GM19455 (cell line): Measurements from ENCODE around the gene SVOP.
"Not testable (repeated sequence)": the region's sequence is repeated elsewhere in the genome, so short reads cannot be mapped to it uniquely, and the experiment has no call there.

Experiments
- ATAC-seq: cut with Tn5 transposase; IDR thresholded peaks from one replicate; pipeline ENCODE4 v1.9.1; 2021; ENCODE audit not compliant: unreplicated experiment

The SVOP gene

DNA sequence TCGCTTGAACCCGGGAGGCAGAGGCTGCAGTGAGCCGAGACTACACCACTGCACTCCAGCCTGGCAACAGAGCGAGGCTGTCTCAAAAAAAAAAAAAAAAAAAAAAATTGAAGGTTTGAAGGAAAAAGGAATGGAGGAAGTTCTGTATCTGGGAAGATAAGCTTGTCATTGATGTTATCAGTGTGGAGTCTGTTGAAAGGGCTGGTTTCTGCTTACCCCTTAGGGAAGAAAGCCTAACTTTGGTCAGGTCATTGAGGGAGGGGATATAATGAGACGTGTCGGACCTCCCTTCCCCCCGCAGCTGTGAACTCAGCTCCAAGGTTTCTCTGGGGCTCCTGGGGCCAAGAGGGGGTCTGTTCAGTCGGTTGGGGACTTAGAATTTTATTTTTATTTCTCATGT lies 124.5 kb downstream of the SVOP start:
- ATAC-seq: no peak

DNA sequence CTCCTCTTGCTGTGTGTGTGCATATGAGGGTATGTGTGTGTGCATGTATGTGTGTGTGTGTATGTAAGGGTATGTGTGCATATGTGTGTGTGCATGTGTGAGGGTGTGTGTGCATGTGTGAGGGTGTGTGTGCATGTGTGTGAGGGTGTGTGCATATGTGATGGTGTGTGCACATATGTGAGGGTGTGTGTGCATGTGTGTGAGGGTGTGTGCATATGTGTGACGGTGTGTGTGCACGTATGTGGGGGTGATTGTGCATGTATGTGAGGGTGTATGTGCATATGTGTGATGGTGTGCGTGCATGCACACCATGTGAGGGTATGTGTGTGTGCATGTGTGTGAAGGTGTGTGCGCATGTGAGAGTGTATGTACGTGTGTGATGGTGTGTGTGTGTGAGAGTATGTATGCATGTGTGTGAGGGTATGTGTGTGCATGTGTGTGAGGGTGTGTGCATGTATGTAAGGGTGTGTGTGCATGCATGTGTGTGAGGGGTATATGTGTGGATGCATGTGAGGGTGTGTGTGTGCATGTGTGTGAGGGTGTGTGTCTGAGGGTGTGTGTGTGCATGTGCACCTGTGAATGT lies 125.6 kb downstream of the SVOP start:
- no peak for ATAC-seq

DNA sequence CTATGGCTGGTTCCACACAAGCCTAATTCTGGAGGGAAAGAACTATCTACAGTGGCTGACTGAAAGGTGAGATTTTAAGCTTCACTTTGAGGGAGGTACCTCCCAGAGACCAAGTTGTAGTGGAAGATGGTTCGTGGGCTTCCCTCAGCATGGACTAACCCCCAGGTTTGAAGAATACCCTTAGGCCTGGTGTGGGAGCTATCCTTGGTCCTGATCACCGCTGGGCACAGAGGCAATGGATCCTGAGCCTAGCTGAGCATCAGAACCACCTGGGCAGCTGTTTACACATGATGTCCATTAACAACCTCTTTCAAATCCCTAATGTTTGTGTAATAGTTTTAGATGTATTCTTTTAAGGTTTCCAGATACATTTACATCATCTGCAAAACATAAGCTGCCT lies 130.7 kb downstream of the SVOP start:
- no peak for ATAC-seq

DNA sequence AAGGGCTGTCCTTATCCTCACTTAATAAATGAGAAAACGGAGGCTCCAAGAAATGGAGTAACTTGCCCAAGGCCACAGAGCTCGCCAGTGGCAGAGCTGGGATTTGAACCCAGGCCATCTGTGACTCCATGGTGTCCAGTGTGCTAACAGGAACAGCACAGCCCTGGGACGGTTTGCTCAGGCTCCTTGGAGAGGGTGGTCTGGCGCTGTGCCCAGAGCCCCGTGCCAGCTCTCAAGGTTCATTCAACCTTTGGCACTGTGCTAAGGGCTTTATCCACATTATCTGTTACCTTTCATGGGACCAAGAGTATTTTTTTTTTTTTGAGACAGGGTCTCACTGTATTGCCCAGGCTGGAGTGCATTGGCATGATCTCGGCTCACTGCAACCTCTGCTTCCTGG lies 132.8 kb downstream of the SVOP start:
- no peak for ATAC-seq

DNA sequence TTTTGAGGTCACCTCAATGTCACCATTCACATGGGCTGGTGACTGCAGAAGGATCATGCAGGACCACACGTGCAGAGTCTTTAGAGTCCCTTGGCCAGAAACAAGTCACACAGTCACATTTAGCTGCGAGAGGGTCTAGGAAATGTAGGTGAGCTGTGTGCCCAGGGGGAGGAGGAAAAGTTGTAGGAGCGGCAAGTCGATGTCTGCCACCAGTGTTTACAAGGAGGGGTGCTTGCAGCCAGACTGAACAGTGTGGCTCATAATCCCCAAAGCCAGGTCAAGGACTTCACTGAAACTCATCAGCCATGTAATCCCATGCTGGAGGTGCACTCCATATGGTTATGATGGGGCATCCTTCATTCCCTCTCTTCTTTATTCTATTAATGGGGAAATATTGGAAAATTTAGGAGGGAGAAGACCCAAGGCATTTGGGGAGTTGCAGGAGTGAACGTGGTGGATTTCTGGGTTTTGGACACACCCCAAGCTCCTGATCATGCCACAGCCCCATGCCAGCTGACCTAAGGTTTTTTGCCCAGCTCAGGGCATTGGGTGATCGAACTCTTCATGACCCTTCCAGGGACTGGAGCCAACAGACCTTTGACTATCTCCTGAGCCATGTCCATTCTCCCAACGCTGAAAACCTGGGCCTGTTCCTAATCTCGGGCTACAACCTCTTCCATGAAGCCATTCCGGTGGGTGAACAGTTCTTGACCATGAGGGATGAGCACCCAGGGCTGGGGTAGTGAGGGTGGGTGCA lies 133.8 kb downstream of the SVOP start:
- ATAC-seq: no peak

DNA sequence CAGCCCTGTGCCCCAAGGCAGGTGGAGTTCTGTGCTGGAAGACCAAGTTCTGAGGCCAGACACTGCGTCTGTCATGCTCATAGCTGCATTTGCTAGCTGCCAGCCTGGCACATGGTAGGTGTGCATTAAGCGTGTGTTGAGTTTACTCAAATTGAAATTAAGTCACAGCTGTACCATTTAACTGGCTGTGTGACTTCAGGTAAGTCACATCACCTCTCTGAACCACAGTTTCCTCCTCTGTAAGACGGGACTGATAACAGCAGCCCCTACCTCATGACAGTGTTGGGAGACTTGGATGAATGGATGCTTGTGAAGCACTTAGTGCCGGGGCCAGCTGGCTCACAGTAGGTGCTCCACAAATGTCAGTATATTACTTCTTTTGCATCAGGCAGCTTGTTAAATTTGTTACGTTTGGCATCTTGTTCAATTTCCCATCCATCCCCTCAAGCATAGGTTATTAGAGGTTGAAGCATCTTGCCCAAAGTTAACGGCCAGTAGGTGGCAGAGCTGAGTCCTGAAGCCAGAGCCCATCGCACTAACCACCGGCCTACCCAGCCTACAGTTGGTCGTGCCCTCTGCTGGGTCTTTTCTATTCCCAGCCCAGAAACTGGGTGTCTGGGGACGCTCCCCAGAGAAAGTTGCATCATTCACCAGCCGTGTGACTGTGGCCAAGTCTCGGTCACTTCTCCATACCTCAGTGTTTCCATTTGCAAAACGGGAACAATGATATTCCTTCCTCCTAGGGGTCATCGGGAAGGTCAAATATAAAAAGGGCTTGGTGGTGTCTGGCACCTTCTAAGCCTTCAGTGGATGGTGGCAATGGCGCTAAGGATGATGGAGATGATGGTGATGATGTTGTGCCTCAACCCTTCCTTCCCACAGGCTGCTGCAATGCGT lies 136.5 kb downstream of the SVOP start:
- no peak for ATAC-seq

DNA sequence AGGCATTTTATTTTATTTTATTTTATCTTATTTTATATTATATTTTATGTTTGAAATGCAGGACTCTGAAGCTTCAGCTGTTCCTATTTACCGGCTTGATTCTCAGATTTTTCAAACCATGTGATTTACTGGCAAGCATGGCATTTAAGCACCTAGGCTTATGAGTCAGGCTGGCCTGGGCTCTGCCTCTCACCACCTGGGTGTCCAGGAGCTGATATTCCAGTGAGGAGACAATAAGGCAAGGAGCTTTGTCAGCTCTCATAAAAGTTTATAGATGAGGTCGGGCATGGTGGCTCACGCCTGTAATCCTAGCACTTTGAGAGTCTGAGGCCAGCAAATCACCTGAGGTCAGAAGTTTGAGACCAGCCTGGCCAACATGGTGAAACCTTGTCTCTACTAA lies 138.9 kb downstream of the SVOP start:
- no peak for ATAC-seq

DNA sequence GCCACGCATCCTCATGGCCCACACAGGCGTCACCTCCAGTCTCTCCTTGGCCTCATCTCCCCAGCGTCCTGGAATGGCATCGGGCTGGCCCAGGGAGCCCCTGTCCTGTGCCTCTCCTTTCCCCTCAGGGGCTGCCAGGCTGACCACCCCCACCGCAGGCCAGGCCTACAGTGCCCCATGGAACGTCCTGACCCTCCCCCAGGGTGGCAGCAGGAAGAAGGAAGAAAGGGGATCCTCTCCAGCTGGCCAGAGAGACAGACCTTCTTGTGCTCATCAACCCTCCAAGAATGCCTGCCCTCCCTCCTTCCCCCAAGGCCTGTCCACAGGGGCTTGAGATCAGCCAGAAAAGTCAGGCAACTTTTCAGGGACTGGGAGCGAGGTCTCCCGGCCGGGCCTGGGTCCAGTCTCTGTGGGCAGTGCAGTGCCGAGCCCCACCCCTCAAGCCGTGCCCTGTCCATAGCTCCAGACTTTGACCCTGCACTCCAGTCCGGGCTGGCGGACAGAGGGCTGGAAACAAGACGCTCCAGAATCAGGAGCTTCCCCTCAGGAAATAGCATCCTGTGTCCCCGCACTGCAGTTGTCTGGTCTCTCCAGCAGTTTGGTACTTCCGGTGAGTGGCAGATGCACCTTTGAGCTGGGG lies 141.1 kb downstream of the SVOP start, which contains the start of gene DAO:
Gene DAO, plus strand, starts transcription at position 478 of the 640 bp plus-strand sequence. CDS start 4,915 bp downstream, outside the sequence.
- ATAC-seq: no peak

DNA sequence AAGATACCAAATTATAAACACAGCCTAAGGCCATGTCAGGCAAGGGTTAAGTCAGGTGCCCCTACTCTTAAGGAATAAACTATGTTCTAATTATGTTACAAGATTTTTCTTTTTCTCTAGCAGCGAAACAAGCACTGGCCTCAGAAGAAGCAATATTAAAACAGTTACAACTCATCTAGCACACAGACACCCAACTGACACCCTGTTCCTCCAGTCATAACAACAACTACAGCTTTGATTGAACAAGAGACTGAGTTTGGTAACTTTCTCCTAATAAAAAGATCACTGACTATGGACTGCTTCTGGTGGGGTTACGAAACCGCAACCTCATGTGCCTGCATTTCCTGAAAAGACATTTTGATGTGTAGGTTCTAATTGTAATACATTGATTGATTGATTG lies 144.3 kb downstream of the SVOP start:
- no peak for ATAC-seq

DNA sequence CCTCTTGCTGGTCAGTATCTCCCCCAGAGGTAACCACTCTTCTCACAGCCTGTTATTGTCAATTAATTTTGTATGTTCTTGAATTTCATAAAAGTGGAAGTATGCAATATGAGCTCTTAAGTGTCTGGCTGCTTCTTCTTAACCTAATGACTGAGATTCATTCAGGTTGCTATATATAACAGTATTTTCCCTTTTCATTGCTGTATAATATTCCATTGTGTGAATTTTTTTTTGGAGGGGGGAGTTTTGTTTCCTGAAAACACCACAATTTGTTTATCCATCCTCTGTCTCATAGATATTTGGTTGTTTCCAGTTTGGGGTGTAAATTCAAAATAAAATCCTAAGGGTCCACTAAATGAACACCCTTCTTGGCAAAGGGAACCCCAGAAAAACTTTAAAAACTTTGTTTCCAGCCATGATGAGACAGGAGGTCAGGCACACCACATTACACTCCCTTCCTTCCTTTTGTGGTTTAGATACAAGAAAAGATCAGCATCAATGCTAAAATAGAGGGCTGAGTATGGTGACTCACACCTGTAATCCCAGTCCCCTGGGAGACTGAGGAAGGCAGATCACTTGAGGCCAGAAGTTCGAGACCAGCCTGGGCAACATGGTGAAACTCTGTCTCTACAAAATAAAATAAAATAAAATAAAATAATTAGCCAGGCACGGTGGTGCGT lies 145.0 kb downstream of the SVOP start:
- no peak for ATAC-seq

DNA sequence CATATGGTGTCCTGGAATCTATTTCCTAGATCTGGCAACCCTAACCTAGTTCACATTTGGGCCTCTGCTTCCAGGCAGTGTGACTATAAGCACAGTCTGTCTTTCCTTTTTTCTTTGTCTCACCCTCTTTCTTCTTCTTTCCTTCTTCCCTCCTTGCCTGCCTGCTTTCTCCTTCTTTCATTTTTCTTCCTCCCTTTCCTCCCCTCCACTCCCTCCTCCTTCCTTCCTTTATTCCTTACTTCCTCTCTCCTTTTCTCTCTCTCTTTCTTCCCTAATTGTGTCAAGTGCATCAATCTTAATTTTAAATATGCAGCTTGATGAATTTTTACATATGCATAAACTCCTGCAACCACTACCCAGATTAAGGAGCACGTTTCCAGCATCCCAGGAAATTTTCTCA lies 145.6 kb downstream of the SVOP start:
- no peak for ATAC-seq

DNA sequence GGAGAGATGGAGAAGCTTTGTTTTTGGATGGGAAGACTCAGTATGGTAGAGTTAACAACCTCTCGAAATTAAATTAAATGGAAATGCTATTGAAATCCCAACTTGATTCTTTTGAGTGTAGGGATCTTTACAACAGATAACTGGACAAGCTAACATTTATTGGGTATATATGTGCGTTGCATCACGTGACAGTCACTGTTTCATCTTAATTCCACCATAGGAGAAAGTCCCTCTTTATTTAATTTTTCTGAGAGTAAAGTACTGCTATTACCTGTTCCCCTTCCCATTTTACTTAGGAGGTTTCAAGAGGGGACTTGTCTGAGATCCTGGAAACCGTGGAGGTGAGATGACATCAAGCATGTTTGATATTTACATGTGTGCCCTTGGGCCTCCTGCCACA lies 152.1 kb downstream of the SVOP start:
- no peak for ATAC-seq

DNA sequence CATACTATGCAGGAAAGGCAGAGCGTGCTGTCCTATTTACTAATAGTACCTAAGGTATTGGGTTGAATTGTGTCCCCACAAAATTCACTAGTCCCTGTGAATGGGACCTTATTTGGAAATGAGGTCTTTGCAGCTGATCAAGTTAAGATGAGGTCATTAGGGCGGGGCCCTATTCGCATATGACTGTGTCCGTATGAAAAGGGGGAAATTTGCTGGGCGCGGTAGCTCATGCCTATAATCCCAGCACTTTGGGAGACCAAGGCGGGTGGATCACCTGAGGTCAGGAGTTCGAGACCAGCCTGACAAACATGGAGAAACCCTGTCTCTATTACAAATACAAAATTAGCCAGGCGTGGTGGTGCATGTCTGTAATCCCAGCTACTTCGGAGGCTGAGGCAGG lies 154.8 kb downstream of the SVOP start:
- ATAC-seq: not testable (repeated sequence)

DNA sequence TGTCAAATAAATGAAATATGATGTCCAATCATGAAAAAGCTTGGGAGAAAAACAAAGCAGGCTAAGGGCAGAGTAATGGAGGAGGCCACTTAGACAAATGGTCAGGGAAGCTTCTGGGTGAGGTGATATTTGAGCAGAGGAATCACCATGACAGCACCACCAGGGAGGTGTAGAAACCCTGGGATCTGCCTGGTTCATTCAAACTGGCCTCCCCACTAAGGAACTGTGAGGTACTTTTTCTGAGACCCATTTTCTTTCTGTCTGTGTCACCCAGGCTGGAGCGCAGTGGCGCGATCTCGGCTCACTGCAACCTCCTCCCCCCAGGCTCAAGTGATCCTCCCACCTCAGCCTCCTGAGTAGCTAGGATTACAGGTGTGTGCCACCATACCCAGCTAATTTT lies 155.7 kb downstream of the SVOP start:
- no peak for ATAC-seq

DNA sequence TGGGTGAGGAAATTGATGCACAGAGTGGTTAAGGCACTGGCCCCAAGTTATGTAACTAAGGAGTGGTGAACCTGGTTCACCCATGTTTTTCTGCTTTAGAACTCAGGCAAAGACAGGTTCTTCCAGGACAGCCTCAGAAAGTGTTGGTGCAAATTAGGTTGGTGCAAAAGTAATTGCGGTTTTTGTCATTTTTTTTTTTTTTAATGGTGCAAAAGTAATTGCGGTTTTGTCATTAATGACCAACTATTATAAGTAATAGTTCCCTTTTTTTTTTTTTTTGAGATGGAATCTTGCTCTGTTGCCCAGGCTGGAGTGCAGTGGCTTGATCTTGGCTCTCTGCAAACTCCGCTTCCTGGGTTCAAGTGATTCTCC lies 158.3 kb downstream of the SVOP start:
- no peak for ATAC-seq

DNA sequence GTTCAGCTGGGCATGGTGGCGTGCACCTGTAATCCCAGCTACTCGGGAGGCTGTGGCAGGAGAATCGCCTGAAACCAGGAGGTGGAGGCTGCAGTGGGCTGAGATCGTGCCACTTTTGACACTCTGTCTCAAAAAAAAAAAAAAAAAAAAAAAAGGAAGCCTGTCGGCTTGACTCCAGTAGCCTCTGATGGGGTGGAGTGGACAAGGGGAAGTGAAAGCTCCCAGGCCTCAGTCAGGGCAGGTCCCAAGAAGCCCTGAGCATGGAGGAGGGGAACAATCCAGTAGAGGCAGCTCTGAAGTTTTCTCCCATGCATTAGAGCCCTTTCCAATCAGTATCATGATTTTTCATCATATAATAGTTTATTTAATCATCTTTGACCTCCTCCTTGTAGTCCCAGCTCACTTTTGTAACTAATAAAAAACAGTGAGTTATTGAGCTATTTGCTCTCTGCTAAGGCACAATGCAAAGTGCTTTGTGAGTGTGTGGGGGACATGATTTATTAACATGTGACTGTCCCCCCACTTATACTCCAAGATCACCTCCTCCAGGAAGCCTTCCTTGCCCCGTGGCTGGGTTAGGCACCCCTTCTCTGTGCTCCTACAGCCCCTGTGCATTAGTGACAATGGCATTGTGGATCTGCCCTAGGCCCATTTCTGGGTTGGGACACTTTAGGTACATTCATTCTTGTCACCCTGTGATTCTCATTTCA lies 158.8 kb downstream of the SVOP start:
- no peak for ATAC-seq

DNA sequence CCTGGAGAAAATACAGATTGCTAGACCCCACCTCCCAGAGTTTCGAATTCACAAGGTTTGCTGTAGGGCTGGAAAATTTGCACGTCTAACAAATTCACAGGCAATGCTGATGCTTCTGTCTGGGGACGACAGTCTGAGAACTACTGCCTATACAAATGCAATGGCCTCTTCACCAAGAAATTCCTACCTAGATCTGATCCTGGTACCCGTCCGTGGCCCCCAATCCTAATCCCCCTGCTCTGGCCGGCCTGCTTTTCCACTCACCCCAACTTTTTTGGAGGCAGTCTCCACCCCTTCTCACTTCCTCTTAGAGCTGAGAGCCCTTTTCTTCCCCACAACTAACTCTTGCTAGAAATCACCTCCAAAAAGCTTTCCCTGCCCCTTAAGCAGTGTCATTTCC lies 160.4 kb downstream of the SVOP start:
- no peak for ATAC-seq

DNA sequence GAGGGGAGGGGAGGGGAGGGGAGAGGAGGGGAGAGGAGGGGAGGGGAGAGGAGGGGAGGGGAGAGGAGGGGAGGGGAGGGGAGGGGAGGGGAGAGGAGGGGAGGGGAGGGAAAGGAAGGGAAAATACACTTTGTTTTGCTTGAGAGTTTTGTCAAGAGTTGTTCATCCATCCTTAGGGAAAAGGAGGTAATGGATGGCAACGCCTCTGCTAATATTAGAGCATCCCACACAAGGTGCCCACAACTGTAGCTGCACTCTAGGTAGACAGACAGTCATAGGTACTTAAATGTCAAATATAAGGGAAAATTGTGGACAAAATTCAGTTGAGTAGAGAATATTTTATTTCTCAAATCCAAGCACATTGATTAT lies 161.0 kb downstream of the SVOP start:
- no peak for ATAC-seq

DNA sequence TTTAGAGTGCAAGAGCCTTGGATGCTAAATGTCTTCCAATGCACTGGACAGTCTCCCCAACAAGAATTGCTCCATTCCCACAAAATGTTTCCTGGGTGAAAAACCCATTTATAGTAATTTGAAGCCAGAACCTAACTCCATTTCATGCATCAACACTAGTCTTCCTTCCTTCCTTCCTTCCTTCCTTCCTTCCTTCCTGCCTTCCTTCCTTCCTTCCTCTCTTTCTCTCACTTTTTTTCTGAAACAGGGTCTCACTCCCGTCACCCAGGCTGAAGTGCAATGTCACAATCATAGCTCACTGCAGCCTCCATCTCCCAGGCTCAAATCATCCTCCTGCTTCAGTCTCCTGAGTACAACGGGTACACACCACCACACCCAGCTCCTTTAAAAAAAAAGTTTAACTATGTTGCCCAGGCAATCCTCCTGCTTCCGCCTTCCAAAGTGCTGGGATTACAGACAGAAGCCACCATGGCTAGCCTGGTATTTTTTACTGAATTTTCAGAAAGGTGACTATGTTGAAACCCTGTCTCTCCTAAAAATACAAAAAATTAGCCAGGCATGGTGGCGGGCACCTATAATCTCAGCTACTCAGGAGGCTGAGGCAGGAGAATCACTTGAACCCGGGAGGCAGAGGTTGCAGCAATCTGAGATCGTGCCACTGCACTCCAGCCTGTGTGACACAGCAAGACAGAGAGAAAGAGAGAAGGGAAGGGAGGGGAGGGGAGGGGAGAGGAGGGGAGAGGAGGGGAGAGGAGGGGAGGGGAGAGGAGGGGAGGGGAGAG lies 161.5 kb downstream of the SVOP start:
- not testable (repeated sequence) for ATAC-seq
